ENCODE data around the gene FBXO47.

DNA sequence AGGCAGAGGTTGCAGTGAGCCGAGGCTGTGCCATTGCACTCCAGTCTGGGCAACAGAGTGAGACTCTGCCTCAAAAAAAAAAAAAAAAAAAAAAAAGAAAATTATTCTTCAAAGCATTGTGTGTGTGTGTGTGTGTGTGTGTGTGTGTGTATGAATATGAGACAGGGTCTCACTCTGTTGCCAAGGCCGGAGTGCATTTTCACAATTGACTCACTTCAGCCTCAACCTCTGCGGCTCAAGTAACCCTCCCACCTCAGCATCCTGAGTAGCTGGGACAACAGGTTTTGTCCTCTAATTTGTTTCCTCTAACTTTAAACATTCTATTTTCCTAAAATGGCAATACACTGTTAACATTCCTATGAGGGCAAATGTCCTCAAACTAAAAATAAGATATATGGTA, 7.7 kb downstream of the FBXO47 start:
- TF ChIP-seq GATA2 (IDR thresholded peaks at IDR 0.05; ENCODE audit: low read depth, low read length), result no peak
- TF ChIP-seq GATA3 (IDR thresholded peaks at IDR 0.05; ENCODE audit: low read depth, low read length), result no peak
